Upper lobe of left lung (tissue), 6 donors: Measurements from ENCODE around the gene ADAM15. TPM values are rescaled to one million over a fixed set of nuclear protein-coding genes. Genes with fewer than 3 reads are reported as not detected.

ENCODE experiments used
- ATAC-seq, 2 donors: fragments of 200-7000 bp; cut with Tn5 transposase; one replicate each; pipeline ENCODE4 v1.9.1; 2022; ENCODE audit warnings: mild to moderate bottlenecking in 2 of 2, moderate library complexity in 2 of 2; ENCODE audit not compliant: low FRiP score in 2 of 2
- DNase-seq, 2 donors: peaks; one replicate each; pipeline ENCODE4 v3.0.0-alpha.2; 2019 to 2020
- H3K27ac ChIP-seq, 4 donors: fragments of 200-600 bp; sonication (generic); one replicate each; pipeline ENCODE4 v1.5.1; 2016 to 2019
- H3K27me3 ChIP-seq, 4 donors: fragments of 200-600 bp; sonication (generic); one replicate each; pipeline ENCODE4 v1.5.1; 2017 to 2019
- H3K36me3 ChIP-seq, 4 donors: fragments of 200-600 bp; sonication (generic); one replicate each; pipeline ENCODE4 v1.5.1; 2016 to 2019
- H3K4me1 ChIP-seq, 4 donors: fragments of 200-600 bp; sonication (generic); one replicate each; pipeline ENCODE4 v1.5.1; 2018 to 2019
- H3K4me3 ChIP-seq, 4 donors: fragments of 200-600 bp; sonication (generic); one replicate each; pipeline ENCODE4 v1.5.1; 2017 to 2019; ENCODE audit warnings: mild to moderate bottlenecking in 2 of 4, moderate library complexity in 1 of 4
- H3K9me3 ChIP-seq, 4 donors: fragments of 200-600 bp; sonication (generic); one replicate each; pipeline ENCODE4 v1.5.1; 2018 to 2019
- EP300 ChIP-seq, 4 donors: sonication (generic); formaldehyde crosslinking; IDR thresholded peaks; one replicate each; pipeline ENCODE4 v1.5.1; 2017; ENCODE audit warnings: antibody characterized with exemption in 4 of 4, control low read depth in 2 of 4
- POLR2A ChIP-seq, 4 donors: fragments of 450-650 bp; IDR thresholded peaks; one replicate each; pipeline ENCODE4 v1.5.1; 2016 to 2017; ENCODE audit warnings: antibody characterized with exemption in 4 of 4, mild to moderate bottlenecking in 2 of 4
- POLR2AphosphoS5 ChIP-seq, 2 donors: sonication (generic); formaldehyde crosslinking; IDR thresholded peaks; one replicate each; pipeline ENCODE4 v1.5.1; 2017; ENCODE audit warnings: antibody characterized with exemption in 2 of 2
- WGBS, 2 donors: methylation state at CpG; one replicate each; pipeline ENCODE4 v1.1.5; 2017 to 2018; 5-methylcytosine and 5-hydroxymethylcytosine counted together
- total RNA-seq, 6 donors: library from RNA; depleted of rRNA in 4 of 6; stranded (reverse); fragments of >200 nt in 4 of 6; gene quantifications; one replicate each; pipeline versions ENCODE4 v1.1.0 to v1.2.1, GENCODE V29; 2016 to 2021
- TF ChIP-seq, protein P1 (sequence below), 6 experiments: fragments of 450-650 bp in 4 of 6; fragments of 200-600 bp in 2 of 6; sonication (generic) in 2 of 6; IDR thresholded peaks; one replicate each; pipeline ENCODE4 v1.5.1; 2016 to 2019; ENCODE audit warnings: antibody characterized with exemption in 6 of 6
- donor health status: DM: no; HTN: no; CAD: no; lungs with moderate emphysema.
- donor health status: DM: no; HTN: yes; CAD: no; lungs with severe emphysema.

ADAM15 gene
- total RNA-seq, 6 donors from 2014 or later, result 52.1 to 246 (median 106) TPM

- peak overlapping the region in 1 of 4 donors; percentile 10 for H3K27ac ChIP-seq
- H3K4me1 ChIP-seq, result peaks cover 34 to 62% (median 48%) of the 10 kb centered on the region in 4 donors
- DNase-seq, result no peak
- no peaks in the 10 kb centered on the region for H3K27me3 ChIP-seq
- H3K4me3 ChIP-seq, result no peak overlapping the region
- no peak for ATAC-seq
- TF ChIP-seq EP300 (IDR thresholded peaks at IDR 0.05) (no peak), POLR2A (IDR thresholded peaks at IDR 0.05) (no peak), POLR2AphosphoS5 (IDR thresholded peaks at IDR 0.05) (no peak)
- TF ChIP-seq, protein P1, sequence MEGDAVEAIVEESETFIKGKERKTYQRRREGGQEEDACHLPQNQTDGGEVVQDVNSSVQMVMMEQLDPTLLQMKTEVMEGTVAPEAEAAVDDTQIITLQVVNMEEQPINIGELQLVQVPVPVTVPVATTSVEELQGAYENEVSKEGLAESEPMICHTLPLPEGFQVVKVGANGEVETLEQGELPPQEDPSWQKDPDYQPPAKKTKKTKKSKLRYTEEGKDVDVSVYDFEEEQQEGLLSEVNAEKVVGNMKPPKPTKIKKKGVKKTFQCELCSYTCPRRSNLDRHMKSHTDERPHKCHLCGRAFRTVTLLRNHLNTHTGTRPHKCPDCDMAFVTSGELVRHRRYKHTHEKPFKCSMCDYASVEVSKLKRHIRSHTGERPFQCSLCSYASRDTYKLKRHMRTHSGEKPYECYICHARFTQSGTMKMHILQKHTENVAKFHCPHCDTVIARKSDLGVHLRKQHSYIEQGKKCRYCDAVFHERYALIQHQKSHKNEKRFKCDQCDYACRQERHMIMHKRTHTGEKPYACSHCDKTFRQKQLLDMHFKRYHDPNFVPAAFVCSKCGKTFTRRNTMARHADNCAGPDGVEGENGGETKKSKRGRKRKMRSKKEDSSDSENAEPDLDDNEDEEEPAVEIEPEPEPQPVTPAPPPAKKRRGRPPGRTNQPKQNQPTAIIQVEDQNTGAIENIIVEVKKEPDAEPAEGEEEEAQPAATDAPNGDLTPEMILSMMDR (IDR thresholded peaks at IDR 0.05), result no peak
- WGBS, 2 donors, result 83 to 91% methylated on average over 8 of the region's 8 CpGs
- H3K9me3 ChIP-seq, result no peaks in the 10 kb centered on the region
- no peaks in the 10 kb centered on the region for H3K36me3 ChIP-seq
Measured at GRCh38 chr1:155048449-155049334, 2.4 kb upstream of the ADAM15 start.

DNA sequence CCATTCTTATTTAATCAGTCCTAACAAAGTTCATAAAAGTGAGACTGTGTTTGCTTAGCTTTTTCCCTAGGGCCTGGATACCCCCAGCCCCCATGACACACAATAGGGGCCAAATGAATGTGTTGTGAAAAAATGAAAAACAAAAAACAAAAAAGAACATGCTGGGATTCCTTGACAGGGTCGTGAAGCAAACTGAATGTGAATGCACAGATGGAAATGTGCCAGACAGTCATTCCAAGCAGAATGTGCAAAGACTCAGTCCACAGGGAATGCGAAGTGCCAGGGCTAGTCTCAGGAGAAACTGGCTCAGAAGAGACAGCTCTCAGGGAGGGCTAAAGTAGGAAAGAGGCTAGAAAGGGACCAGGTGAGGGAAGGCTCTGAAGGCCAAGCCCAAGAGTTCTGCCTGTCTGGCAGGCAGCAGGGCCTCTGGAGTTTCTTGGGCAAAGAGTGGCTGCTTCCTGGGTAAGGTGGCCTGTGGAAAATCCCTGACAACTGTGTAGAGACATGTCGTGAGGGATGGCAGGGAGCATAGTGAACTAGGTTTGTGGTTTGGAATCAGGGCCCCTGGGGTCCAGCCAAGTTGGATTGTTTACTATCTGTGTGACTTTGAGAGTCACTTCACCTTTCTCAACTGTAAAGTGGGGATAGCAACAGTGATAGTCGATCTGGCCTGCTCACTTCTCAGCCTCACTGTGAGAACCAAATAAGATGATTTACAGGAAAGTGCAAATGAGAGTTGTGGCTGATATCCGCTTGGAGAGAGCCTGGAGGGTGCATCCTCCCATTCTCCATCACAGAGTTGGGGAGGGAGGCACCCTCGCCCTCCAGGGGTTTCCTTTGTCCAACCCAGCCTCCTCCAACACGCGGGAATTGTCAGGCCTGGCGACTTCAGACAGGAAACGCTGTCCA lies 1.2 kb upstream of the ADAM15 start:
- peak overlapping the region; percentile 93 to 95 (median 94) for H3K27ac ChIP-seq
- WGBS, 2 donors, result 11 to 13% methylated on average over 10 of the region's 10 CpGs
- H3K27me3 ChIP-seq, result no peaks in the 10 kb centered on the region
- peak overlapping the region in 3 of 4 donors; percentile 83 to 94 (median 83) for H3K4me3 ChIP-seq
- no peak for TF ChIP-seq POLR2A (IDR thresholded peaks at IDR 0.05)
- peak in 1 of 2 donors; percentile 58 for DNase-seq
- no peak for ATAC-seq
- no peaks in the 10 kb centered on the region for H3K9me3 ChIP-seq
- H3K36me3 ChIP-seq, result peaks cover 0 to 11% (median 8%) of the 10 kb centered on the region in 4 donors
- H3K4me1 ChIP-seq, result peaks cover 30 to 57% (median 41%) of the 10 kb centered on the region in 4 donors

- ATAC-seq, result peak; percentile 14 to 17
- H3K27ac ChIP-seq, result peak overlapping the region; percentile 93 to 95 (median 94)
- H3K4me3 ChIP-seq, result peak overlapping the region; percentile 83 to 94 (median 84)
- no peak for DNase-seq
- peaks cover 0 to 26% (median 19%) of the 10 kb centered on the region in 4 donors for H3K36me3 ChIP-seq
- TF ChIP-seq POLR2A (IDR thresholded peaks at IDR 0.05), result peak in 2 of 4 donors; percentile 7 to 60
- peak; percentile 5 to 67 for TF ChIP-seq POLR2AphosphoS5 (IDR thresholded peaks at IDR 0.05)
- TF ChIP-seq, protein P1 (IDR thresholded peaks at IDR 0.05), result no peak
- 0% methylated on average over 17 to 29 of the region's 31 CpGs for WGBS, 2 donors
- H3K4me1 ChIP-seq, result peaks cover 25 to 52% (median 35%) of the 10 kb centered on the region in 4 donors
- H3K9me3 ChIP-seq, result no peaks in the 10 kb centered on the region
- no peaks in the 10 kb centered on the region for H3K27me3 ChIP-seq
Measured at GRCh38 chr1:155051342-155051776, 243 bp downstream of the ADAM15 start.

GRCh38 chr1:155051777-155052398 lies 772 bp downstream of the ADAM15 start:
- Histone ChIP-seq H3K9me3 (no peaks in the 10 kb centered on the region), H3K36me3 (peaks cover 0 to 31% (median 24%) of the 10 kb centered on the region in 4 donors), H3K27ac (peak overlapping the region; percentile 93 to 95 (median 94)), H3K27me3 (no peaks in the 10 kb centered on the region), H3K4me1 (peaks cover 25 to 52% (median 35%) of the 10 kb centered on the region in 4 donors), H3K4me3 (peak overlapping the region; percentile 83 to 94 (median 84))
- peak in 1 of 4 donors; percentile 19 for TF ChIP-seq POLR2A (IDR thresholded peaks at IDR 0.05)
- no peak for TF ChIP-seq EP300 (IDR thresholded peaks at IDR 0.05)
- peak; percentile 10 to 77 for TF ChIP-seq POLR2AphosphoS5 (IDR thresholded peaks at IDR 0.05)
- peak; percentile 84 to 85 for DNase-seq
- peak; percentile 61 for ATAC-seq
- WGBS, 2 donors, result 1 to 2% methylated on average over 22 to 23 of the region's 27 CpGs
